EL (cell line): Measurements from ENCODE around the gene SLC25A26.

Experiments used
- DNase-seq: peaks from one replicate; pipeline ENCODE4 v3.0.0-alpha.2; 2016

Gene SLC25A26

GRCh38 chr3:66336333-66336766, 115.5 kb downstream of the SLC25A26 start:
- DNase-seq = peak; percentile 60

GRCh38 chr3:66338927-66339326, 118.1 kb downstream of the SLC25A26 start:
- DNase-seq = peak; percentile 79

GRCh38 chr3:66342717-66343356, 122.0 kb downstream of the SLC25A26 start:
- DNase-seq = no peak

GRCh38 chr3:66344391-66344811, 123.6 kb downstream of the SLC25A26 start:
- DNase-seq = no peak

- DNase-seq = no peak
Observed at GRCh38 chr3:66344848-66345578, 124.2 kb downstream of the SLC25A26 start.

GRCh38 chr3:66348704-66349103, 127.9 kb downstream of the SLC25A26 start:
- no peak for DNase-seq

- DNase-seq = peak; percentile 18
Observed at GRCh38 chr3:66350601-66351000, 129.8 kb downstream of the SLC25A26 start.

GRCh38 chr3:66353039-66353438, 132.2 kb downstream of the SLC25A26 start:
- DNase-seq = no peak

GRCh38 chr3:66353530-66353929, 132.7 kb downstream of the SLC25A26 start:
- DNase-seq = peak; percentile 77

GRCh38 chr3:66354001-66354400, 133.2 kb downstream of the SLC25A26 start:
- no peak for DNase-seq

- no peak for DNase-seq
Observed at GRCh38 chr3:66355394-66355793, 134.6 kb downstream of the SLC25A26 start.

GRCh38 chr3:66355997-66356396, 135.2 kb downstream of the SLC25A26 start:
- no peak for DNase-seq

GRCh38 chr3:66361356-66361755, 140.6 kb downstream of the SLC25A26 start:
- DNase-seq = peak; percentile 16

GRCh38 chr3:66362541-66362941, 141.7 kb downstream of the SLC25A26 start:
- peak; percentile 87 for DNase-seq

GRCh38 chr3:66363148-66363547, 142.3 kb downstream of the SLC25A26 start:
- no peak for DNase-seq

GRCh38 chr3:66365080-66365479, 144.3 kb downstream of the SLC25A26 start:
- no peak for DNase-seq

GRCh38 chr3:66366747-66367146, 145.9 kb downstream of the SLC25A26 start:
- DNase-seq = no peak

GRCh38 chr3:66367979-66368378, 147.2 kb downstream of the SLC25A26 start:
- DNase-seq = no peak

- no peak for DNase-seq
Observed at GRCh38 chr3:66370179-66370578, 149.4 kb downstream of the SLC25A26 start.

- DNase-seq = no peak
Observed at GRCh38 chr3:66371432-66371831, 150.6 kb downstream of the SLC25A26 start.

GRCh38 chr3:66372681-66373350, 152.0 kb downstream of the SLC25A26 start:
- peak; percentile 34 for DNase-seq

GRCh38 chr3:66376568-66376967, 155.8 kb downstream of the SLC25A26 start:
- peak; percentile 84 for DNase-seq

GRCh38 chr3:66377800-66378199, 157.0 kb downstream of the SLC25A26 start:
- DNase-seq = no peak

GRCh38 chr3:66378256-66378655, 157.5 kb downstream of the SLC25A26 start:
- peak; percentile 21 for DNase-seq
